Non-pigmented ciliary epithelial cell (primary cell): ENCODE measurements around the gene ABCC5.

Experiments
- DNase-seq: peaks from one replicate; pipeline ENCODE4 v3.0.0-alpha.2; 2010; ENCODE audit warnings: low read depth

Gene ABCC5

DNA sequence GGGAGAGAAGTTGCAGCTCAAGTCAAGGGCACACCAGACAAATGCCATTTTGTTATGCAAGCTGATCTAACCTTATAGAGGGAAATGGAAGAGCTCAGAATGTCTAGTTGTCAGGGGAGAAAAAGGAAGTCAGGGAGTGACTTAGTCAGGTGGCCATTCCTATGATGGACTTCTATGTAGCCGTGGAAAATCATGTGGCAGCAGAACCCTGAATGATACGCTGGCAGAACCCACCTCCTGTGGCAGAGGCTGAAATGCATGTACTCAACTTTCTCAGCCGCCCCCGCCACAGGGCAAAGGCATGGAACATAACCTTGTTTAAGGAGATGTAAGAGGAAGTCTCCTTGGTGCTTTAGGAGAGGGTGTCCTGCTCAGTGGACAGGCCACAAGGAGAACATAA lies 95.3 kb downstream of the ABCC5 start:
- DNase-seq = no peak

DNA sequence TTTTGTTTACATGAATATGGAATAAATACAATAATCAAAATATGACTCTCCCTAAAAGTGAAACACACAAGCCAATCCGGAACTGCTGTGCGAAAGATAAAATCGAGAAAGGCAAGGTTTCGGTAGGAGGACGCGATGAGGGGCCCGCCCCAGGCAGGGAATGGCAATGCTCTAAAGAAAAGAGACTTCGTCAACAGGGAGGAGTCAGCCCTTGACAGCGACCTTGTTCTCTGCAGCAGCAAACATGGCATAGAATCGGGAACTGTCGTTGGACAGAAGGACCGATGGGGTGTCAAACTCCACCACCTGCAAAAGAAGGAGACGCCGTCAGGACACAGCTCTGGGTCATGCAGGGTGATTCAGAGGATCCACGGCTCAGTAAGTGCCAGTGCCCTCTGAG lies 96.6 kb downstream of the ABCC5 start:
- DNase-seq = no peak

DNA sequence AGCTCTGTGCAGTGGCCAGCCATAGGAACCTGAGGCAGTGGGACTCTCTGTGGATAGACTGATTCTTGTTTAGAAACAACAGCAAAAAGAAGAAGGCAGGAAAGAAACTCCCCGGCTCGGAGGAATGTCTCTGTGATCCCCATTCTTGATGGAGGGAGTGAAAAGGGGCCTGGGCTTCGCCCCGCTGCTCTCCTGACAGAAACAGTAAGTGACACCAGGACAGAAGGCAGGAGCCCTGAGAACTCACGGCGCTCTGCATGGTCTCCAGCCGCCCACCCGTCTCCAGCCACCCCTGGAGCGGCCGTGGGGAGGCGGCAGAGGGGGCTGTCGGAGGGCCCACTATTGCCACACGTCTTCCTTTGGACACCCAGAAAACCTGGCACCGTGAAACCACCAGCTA lies 97.3 kb downstream of the ABCC5 start:
- DNase-seq = no peak

- DNase-seq = no peak
These were observed 99.5 kb downstream of the ABCC5 start for GRCh38 chr3:183918178-183918577.

DNA sequence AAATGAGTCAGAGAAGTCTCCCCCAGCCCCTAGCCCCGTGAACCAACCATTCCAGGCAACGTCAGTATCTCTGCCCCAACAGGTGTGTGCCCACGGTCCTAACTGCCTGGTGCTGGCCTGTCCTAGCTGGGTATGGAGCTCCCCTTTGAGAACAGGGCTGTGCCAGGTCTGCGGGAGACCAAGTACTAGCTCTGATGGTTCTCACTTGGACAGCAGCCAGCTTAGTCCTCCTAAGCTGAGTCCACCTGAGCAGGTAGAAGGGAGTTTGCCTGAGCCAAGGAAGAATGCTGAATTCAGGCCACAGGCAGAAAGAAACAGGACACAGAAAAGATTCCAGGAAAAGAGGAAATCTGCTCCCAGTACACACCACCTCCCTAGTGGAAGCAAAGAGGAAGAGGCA lies 99.9 kb downstream of the ABCC5 start:
- no peak for DNase-seq

GRCh38 chr3:183914856-183915255 lies 102.8 kb downstream of the ABCC5 start:
- no peak for DNase-seq

DNA sequence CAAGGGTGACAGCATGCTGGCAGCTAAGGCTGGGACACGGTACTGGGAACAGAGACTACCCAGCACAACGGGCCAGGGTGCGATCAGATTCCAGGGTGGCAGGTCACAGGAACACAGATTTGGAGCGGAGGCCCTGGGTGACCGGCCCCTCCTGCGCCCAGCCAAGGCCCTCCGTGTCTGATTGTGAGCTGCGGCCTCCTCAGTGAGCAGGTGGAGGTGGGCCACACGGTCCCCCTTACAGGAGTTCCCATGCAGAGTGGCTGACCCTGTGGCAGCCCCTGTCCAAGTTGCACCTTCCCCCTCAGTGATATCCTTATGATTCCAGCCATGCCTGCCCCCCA lies 104.1 kb downstream of the ABCC5 start:
- no peak for DNase-seq

GRCh38 chr3:183912895-183913579 lies 104.6 kb downstream of the ABCC5 start:
- no peak for DNase-seq

DNA sequence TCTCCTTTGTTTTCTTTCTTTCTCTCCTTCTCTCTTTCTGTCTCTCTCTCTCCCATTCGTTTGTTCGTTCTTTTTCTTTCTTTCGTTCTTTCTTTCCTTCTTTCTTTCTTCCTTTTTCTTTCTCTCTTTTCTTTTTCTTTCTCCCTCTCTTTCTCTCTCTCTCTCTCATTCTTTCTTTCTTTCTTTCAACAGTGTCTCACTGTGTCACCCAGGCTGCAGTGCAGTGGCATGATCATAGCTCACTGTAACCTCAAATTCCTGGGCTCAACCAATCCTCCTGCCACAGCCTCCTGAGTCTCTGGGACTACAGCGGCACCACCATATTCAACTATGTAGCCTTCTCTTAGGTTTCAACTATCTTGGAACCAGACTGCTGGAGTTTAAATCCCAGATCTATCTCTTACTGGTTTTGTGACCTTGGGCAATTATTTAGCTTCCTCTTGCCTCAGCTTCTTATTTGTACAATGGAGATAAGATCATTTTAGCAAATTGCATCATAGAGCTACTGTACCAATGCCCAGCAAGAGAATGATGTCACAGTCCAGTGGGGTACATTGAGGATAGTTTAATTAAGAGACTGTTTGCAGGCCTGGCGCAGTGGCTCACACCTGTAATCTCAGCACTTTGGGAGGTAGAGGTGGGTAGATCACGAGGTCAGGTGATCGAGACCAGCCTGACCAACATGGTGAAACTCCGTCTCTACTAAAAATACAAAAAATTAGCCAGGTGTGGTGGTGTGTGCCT lies 105.7 kb downstream of the ABCC5 start:
- DNase-seq = no peak

- no peak for DNase-seq
These were observed 106.6 kb downstream of the ABCC5 start for GRCh38 chr3:183911087-183911486.

DNA sequence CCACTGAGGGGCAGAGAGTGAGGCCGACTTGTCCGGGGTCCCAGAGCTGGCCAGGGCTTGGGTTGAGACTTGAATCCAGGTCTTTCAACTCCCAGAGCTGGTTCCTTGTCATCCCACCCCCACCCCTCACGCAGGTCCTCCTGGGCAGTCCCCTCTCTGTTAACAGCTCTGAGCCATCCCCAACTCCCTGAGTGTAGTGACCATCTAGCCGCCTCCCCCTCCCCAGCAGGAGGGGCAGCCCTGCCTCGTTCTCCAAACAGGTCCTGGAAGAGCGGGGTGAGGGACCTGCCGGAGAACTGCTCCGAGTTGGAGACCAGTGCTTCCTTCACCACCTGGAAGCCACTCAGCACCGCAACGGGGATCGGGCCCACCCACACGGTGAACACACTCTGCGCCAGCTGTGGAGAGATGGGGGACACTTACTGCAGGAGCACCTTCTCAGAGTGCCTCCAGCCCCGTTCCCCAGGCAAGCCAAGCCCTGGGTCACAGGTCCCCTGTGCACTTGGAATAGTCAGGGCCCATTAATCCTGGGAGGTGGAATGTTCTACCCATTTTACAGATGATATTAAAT lies 108.6 kb downstream of the ABCC5 start:
- DNase-seq = no peak

DNA sequence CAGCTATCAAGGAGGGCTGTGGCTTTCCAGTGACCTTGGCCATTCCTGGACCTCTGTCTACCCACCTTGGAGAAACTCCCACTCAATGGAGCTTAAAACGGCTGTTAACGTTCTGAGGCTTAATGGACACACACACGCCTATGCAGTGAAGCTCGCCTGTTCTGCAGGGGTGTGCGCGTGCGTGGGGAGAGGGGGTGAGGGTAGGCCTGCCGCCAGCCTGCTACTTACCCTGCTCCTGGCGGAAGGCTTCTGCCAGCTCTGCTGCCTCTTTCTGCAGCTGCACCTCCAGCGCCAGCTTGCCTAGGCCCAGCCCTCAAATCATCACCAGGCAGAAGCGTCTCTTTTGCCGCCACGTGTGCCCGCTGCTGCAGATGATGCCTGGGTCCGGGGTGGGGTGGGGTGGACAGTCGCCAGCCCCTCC lies 109.8 kb downstream of the ABCC5 start:
- no peak for DNase-seq

GRCh38 chr3:183907176-183907575 lies 110.5 kb downstream of the ABCC5 start:
- DNase-seq = no peak

- DNase-seq = no peak
These were observed 111.3 kb downstream of the ABCC5 start for GRCh38 chr3:183906234-183906921.

- DNase-seq = no peak
These were observed 112.6 kb downstream of the ABCC5 start for GRCh38 chr3:183904833-183905780.

DNA sequence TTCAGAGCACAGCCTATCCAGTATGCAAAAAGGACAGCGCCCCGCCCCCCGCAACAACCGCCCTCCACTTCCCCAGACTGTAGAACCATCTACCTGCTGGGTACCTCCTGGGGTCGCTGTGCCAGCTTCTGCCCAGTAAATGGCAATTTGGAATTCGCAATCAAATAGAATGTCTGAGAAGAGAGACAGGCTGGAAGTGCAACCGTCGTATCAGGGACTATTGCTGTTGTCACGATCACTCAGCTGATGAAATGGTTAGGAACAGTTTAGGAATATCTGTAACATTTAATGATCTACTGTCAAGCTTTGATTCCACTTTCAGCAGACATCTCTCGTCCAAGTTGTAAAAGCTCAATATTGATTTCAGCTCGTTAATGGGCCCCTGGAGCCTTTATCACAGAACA lies 119.7 kb downstream of the ABCC5 start:
- DNase-seq = no peak

GRCh38 chr3:183897606-183898005 lies 120.1 kb downstream of the ABCC5 start:
- DNase-seq = no peak

GRCh38 chr3:183896610-183897009 lies 121.1 kb downstream of the ABCC5 start:
- DNase-seq = no peak

- DNase-seq = no peak
These were observed 121.5 kb downstream of the ABCC5 start for GRCh38 chr3:183896184-183896583.

- DNase-seq = no peak
These were observed 121.9 kb downstream of the ABCC5 start for GRCh38 chr3:183895774-183896173.

DNA sequence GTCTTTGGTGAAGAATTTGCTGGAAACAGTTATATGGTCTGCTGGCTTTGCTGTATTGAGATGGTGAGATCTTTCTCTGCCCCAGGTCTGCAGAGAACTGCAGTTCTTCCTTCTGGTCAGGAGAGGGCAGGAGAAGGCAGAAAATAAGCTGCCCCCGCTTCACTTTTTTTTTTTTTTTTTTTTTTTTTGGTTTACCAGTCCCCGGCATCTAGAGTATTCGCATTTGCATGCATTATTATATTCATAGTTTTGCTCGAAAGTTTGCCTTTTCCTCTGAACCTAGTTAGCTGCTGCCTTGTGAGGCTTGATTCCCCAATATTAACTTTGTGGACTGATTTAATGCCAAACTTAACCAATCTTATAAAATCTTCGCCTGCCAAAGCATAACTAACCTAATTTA lies 122.4 kb downstream of the ABCC5 start:
- DNase-seq = no peak
